Esophagus squamous epithelium (tissue), 4 donors: ENCODE measurements around the gene TOGARAM2.

ENCODE experiments used
- CTCF ChIP-seq, 6 experiments: fragments of 450-650 bp in 4 of 6; fragments of 200-600 bp in 2 of 6; sonication (generic) in 2 of 6; IDR thresholded peaks; one replicate each; pipeline ENCODE4 v1.5.1; 2016 to 2019; ENCODE audit warnings: antibody characterized with exemption in 6 of 6, mild to moderate bottlenecking in 4 of 6, moderate library complexity in 4 of 6
- POLR2A ChIP-seq, 4 donors: fragments of 450-650 bp; IDR thresholded peaks; one replicate each; pipeline ENCODE4 v1.6.1; 2017; ENCODE audit warnings: antibody characterized with exemption in 4 of 4, mild to moderate bottlenecking in 4 of 4, moderate library complexity in 3 of 4

- no peak for TF ChIP-seq CTCF (IDR thresholded peaks at IDR 0.05)
- no peak for TF ChIP-seq POLR2A (IDR thresholded peaks at IDR 0.05)
Observed at GRCh38 chr2:29074411-29074810, 93.3 kb downstream of the TOGARAM2 start, which contains the start of gene PCARE.
